Forelimb muscle (tissue), 1 donor: Measurements from ENCODE around the gene LAX1. TPM values are rescaled to one million over a fixed set of nuclear protein-coding genes. Genes with fewer than 3 reads are reported as not detected.

ENCODE experiments used
- DNase-seq: peaks from one replicate; pipeline ENCODE4 v3.0.0-alpha.2; 2013; ENCODE audit warnings: low read depth
- polyA plus RNA-seq: library from polyadenylated mRNA; unstranded; fragments of 120-200 nt; gene quantifications from one replicate; pipeline ENCODE4 v1.2.1, GENCODE V29; 2013; ENCODE audit not compliant: insufficient read length

Gene LAX1
- polyA plus RNA-seq, 1 donor: 0.19 TPM

DNA sequence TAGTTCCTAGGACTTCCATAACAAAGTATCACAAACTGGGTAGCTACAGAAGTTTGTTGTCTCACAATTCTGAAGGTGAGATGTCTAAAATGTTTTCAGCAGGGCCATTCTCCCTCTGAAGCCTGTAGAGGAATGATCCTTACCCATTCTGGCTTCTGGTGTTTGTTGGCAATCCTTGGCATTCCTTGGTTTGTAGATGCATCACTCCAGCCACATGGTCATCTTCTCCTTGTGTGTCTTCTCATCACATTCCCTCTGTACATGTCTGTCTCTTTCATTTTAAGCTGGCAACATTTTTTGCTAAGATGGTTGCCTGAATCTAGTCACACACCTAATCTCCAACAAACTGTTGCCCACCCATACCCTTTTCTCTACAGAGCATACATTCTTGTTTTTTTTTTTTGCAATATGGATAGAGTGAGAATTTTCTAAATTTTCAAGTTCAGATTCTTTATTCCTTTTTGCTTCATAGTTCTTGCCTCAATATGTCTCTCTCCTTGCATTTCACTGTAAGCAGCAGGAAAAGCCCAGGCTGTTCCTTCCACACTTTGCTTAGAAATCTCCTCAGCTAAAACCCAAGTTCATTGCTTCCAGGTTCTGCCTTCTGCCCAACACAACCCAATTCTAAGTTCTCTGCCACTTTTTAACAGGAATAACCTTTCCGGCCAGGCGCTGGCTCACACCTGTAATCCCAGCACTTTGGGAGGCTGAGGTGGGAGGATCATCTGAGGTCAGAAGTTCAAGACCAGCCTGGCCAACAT lies 48.8 kb downstream of the LAX1 start:
- DNase-seq: no peak

- DNase-seq: no peak
These were observed 53.4 kb downstream of the LAX1 start for GRCh38 chr1:203818399-203818798.

GRCh38 chr1:203823306-203823705 lies 58.3 kb downstream of the LAX1 start:
- DNase-seq: no peak

Other genes starting within 250 kb of the LAX1 start
- 71.1 TPM for gene ATP2B4, start 138.4 kb upstream of the LAX1 start, polyA plus RNA-seq
- gene ZBED6, start 30.4 kb downstream of the LAX1 start, polyA plus RNA-seq: 12.0 TPM
- gene ZC3H11A, start 30.4 kb downstream of the LAX1 start, polyA plus RNA-seq: 84.5 TPM
- gene SNRPE, start 96.4 kb downstream of the LAX1 start, polyA plus RNA-seq: 134 TPM